GM12878 (cell line): ENCODE data around the gene NOS2. TPM values are rescaled to one million over a fixed set of nuclear protein-coding genes. Genes with fewer than 3 reads are reported as not detected.

Experiments
- ATAC-seq: fragments of 200-7000 bp; cut with Tn5 transposase; 3 replicates; pipeline ENCODE4 v1.9.1; 2020; ENCODE audit warnings: mild to moderate bottlenecking, moderate library complexity
- BruUV-seq: library from RNA; stranded (reverse); fragments of 400-500 nt; replicated peaks from 2 replicates; lab custom pipeline; 2021; lab: Mats Ljungman, UMichigan
- CTCF ChIA-PET: fragments of 300-600 bp; sonication (Branson Sonifier 250); formaldehyde crosslinking; extraction: SDS; loops from one replicate; lab custom pipeline; 2021; ENCODE audit warnings: inconsistent platforms; lab: Yijun Ruan, JAX
- POLR2A ChIA-PET: fragments of 350-600 bp; formaldehyde crosslinking; extraction: SDS; loops from one replicate; lab custom pipeline; 2021; ENCODE audit warnings: inconsistent platforms; lab: Charles Lee
- RAD21 ChIA-PET: fragments of 300-600 bp; sonication (Branson Sonifier 250); formaldehyde crosslinking; loops from one replicate; lab custom pipeline; 2023; ENCODE audit warnings: antibody characterized with exemption; ENCODE audit not compliant: unreplicated experiment; lab: Charles Lee
- SMC1A ChIA-PET: fragments of 300-600 bp; sonication (Branson Sonifier 250); formaldehyde crosslinking; loops from one replicate; lab custom pipeline; 2023; ENCODE audit not compliant: unreplicated experiment, uncharacterized antibody; lab: Charles Lee
- DNase-seq: peaks from one replicate; pipeline ENCODE4 v3.0.0-alpha.2; 2011; ENCODE audit warnings: low read depth, low spot score
- FAIRE-seq: peaks from 3 replicates; lab custom pipeline; 2011; peaks lifted over from hg19 to GRCh38; lab: Jason Lieb, UNC
- H2AFZ ChIP-seq: 2 replicates; pipeline ENCODE4 v1.6.0; 2011; ENCODE audit warnings: low read depth, low read length, control low read depth; ENCODE audit not compliant: control insufficient read depth
- H3K27ac ChIP-seq: 2 replicates; pipeline ENCODE4 v1.5.1; 2011; ENCODE audit warnings: control low read depth; ENCODE audit not compliant: control insufficient read depth, insufficient read depth
- H3K27me3 ChIP-seq, 2 experiments: replicated peaks in 1 of 2; 2 replicates each; pipeline versions ENCODE4 v1.6.0 to v1.6.1; 2011; ENCODE audit warnings: low read length in 1 of 2; ENCODE audit not compliant: control insufficient read depth in 2 of 2, insufficient read depth in 2 of 2
- H3K36me3 ChIP-seq, 2 experiments: 2 replicates each; pipeline ENCODE4 v1.5.1; 2011; ENCODE audit warnings: low read length in 1 of 2; ENCODE audit not compliant: control insufficient read depth in 2 of 2, insufficient read depth in 2 of 2
- H3K4me1 ChIP-seq: 2 replicates; pipeline ENCODE4 v1.6.1; 2011; ENCODE audit warnings: mild to moderate bottlenecking, low read length, moderate library complexity, mixed read lengths; ENCODE audit not compliant: control insufficient read depth, insufficient read depth
- H3K4me2 ChIP-seq: 2 replicates; pipeline ENCODE4 v1.6.0; 2011; ENCODE audit warnings: control low read depth; ENCODE audit not compliant: control insufficient read depth, insufficient read depth
- H3K4me3 ChIP-seq: fragments of 200-600 bp; sonication (generic); 2 replicates; pipeline ENCODE4 v1.5.1; 2016
- H3K79me2 ChIP-seq: 2 replicates; pipeline ENCODE4 v1.6.0; 2011; ENCODE audit warnings: low read length; ENCODE audit not compliant: control insufficient read depth, insufficient read depth
- H3K9ac ChIP-seq: 2 replicates; pipeline ENCODE4 v1.8.0; 2011; ENCODE audit warnings: low read length, control low read depth, mixed read lengths; ENCODE audit not compliant: control insufficient read depth, insufficient read depth
- H3K9me3 ChIP-seq: replicated peaks from 3 replicates; pipeline ENCODE4 v1.5.1; 2011; ENCODE audit warnings: mild to moderate bottlenecking, low read length; ENCODE audit not compliant: control insufficient read depth, insufficient read depth
- H4K20me1 ChIP-seq: 2 replicates; pipeline ENCODE4 v1.6.0; 2011; ENCODE audit not compliant: control insufficient read depth, insufficient read depth
- BCL3 ChIP-seq: IDR thresholded peaks from 2 replicates; pipeline ENCODE4 v1.6.1; 2011; ENCODE audit warnings: borderline replicate concordance, low read depth, mild to moderate bottlenecking, moderate library complexity, low read length; ENCODE audit not compliant: insufficient read depth, poor library complexity, severe bottlenecking
- BHLHE40 ChIP-seq, 2 experiments: fragments of 450-650 bp in 1 of 2; IDR thresholded peaks; 2 replicates each; pipeline ENCODE4 v1.6.1; 2011 to 2017; ENCODE audit warnings: low read depth in 2 of 2, borderline replicate concordance in 1 of 2, improper control_type of control experiment in 1 of 2, low read length in 1 of 2, mild to moderate bottlenecking in 1 of 2
- BRCA1 ChIP-seq: IDR thresholded peaks from 2 replicates; pipeline ENCODE4 v1.6.1; 2011; ENCODE audit warnings: low read depth, low read length, improper control_type of control experiment
- CHD1 ChIP-seq: IDR thresholded peaks from 2 replicates; pipeline ENCODE4 v1.6.1; 2012; ENCODE audit warnings: low read depth, low read length, improper control_type of control experiment
- CREB1 ChIP-seq: IDR thresholded peaks from 2 replicates; pipeline ENCODE4 v1.6.1; 2012; ENCODE audit warnings: low read depth, mild to moderate bottlenecking, inconsistent platforms
- DPF2 ChIP-seq: fragments of 450-650 bp; IDR thresholded peaks from 2 replicates; pipeline ENCODE4 v1.6.1; 2017; ENCODE audit warnings: mild to moderate bottlenecking
- EED ChIP-seq: sonication (generic); IDR thresholded peaks from 2 replicates; pipeline ENCODE4 v1.6.1; 2016; ENCODE audit warnings: antibody characterized with exemption, low read depth
- FOXM1 ChIP-seq: IDR thresholded peaks from 2 replicates; pipeline ENCODE4 v1.6.1; 2012; ENCODE audit warnings: low read depth, mild to moderate bottlenecking, inconsistent platforms, low read length, moderate library complexity
- JUND ChIP-seq: IDR thresholded peaks from 2 replicates; pipeline ENCODE4 v1.6.1; 2012; ENCODE audit warnings: low read depth, mild to moderate bottlenecking, low read length, improper control_type of control experiment, moderate library complexity
- NR2C2 ChIP-seq: IDR thresholded peaks from 2 replicates; pipeline ENCODE4 v1.6.1; 2011; ENCODE audit warnings: borderline replicate concordance, low read depth; ENCODE audit not compliant: control insufficient read depth, insufficient read length
- NRF1 ChIP-seq: conservative IDR thresholded peaks from 2 replicates; pipeline ENCODE4 v1.6.1; 2011; ENCODE audit warnings: mild to moderate bottlenecking, low read depth, low read length, improper control_type of control experiment
- POU2F2 ChIP-seq: IDR thresholded peaks from 3 replicates; pipeline ENCODE4 v1.6.1; 2011; ENCODE audit warnings: low read depth, mild to moderate bottlenecking, low read length, borderline replicate concordance
- RB1 ChIP-seq: fragments of 450-650 bp; formaldehyde crosslinking; IDR thresholded peaks from 2 replicates; pipeline ENCODE4 v1.6.1; 2017; ENCODE audit warnings: mild to moderate bottlenecking, borderline replicate concordance
- RCOR1 ChIP-seq: conservative IDR thresholded peaks from 2 replicates; pipeline ENCODE4 v1.6.1; 2012; ENCODE audit warnings: low read depth, low read length, improper control_type of control experiment
- ZBTB33 ChIP-seq: fragments of 450-650 bp; IDR thresholded peaks from 2 replicates; pipeline ENCODE4 v1.6.1; 2017; ENCODE audit warnings: mild to moderate bottlenecking
- ZNF217 ChIP-seq: fragments of 450-650 bp; IDR thresholded peaks from 2 replicates; pipeline ENCODE4 v1.6.1; 2017; ENCODE audit warnings: antibody characterized with exemption, mild to moderate bottlenecking
- ZNF687 ChIP-seq: fragments of 450-650 bp; IDR thresholded peaks from 2 replicates; pipeline ENCODE4 v1.6.1; 2017; ENCODE audit warnings: mild to moderate bottlenecking, moderate library complexity
- WGBS: methylation state at CpG from one replicate; pipeline ENCODE4 v1.1.6; 2016; ENCODE audit warnings: low lambda C conversion rate; ENCODE audit not compliant: insufficient replicate concordance, insufficient coverage; ENCODE audit errors: missing lambda C conversion rate; 5-methylcytosine and 5-hydroxymethylcytosine counted together
- in situ Hi-C: fragments of 300-500 bp; cut with MboI; formaldehyde crosslinking; loops from 9 replicates; pipeline ENCODE4 v1.14.3; 2018; ENCODE audit warnings: mixed read lengths
- intact Hi-C: fragments of 100-400 bp; cut with micrococcal nuclease; formaldehyde crosslinking; loops from one replicate; pipeline ENCODE4 v1.14.2; 2022; ENCODE audit not compliant: unreplicated experiment
- polyA plus RNA-seq, 11 experiments: library from polyadenylated mRNA; depleted of rRNA in 4 of 11; unstranded in 6 of 11; stranded (reverse) in 5 of 11; fragments of >200 nt; fragmentation: Nextera tagmentation in 4 of 11; fragmentation: Illumina TruSeq in 1 of 11; extraction: Ambion mirVana in 4 of 11; extraction: Trizol in 1 of 11; gene quantifications; 1 replicate in 1 of 11; 2 replicates in 10 of 11; pipeline versions ENCODE4 v1.2.1 to v1.2.3, GENCODE V29; 2011 to 2016; ENCODE audit warnings: inconsistent platforms in 2 of 11, missing spikeins in 2 of 11, low read depth in 1 of 11
- total RNA-seq, 4 experiments: library from RNA; depleted of rRNA in 3 of 4; stranded (reverse); fragments of >200 nt in 3 of 4; fragmentation: Illumina TruSeq in 1 of 4; extraction: Trizol in 1 of 4; gene quantifications; 2 replicates each; pipeline versions ENCODE4 v1.2.1 to v1.2.3, GENCODE V29; 2013 to 2021

NOS2 gene
- total and polyA plus RNA-seq, 10 of the 15 experiments (the other 5 are each of a cell fraction or from before 2014, with no cell fraction given), result 0.01 to 0.05 (median 0.01) TPM; not detected in 7

- Histone ChIP-seq H3K4me1 (peaks cover 54% of the 10 kb centered on the region), H2AFZ (no peak overlapping the region), H3K36me3 (no peaks in the 10 kb centered on the region), H3K27ac (peak overlapping the region; percentile 94), H3K79me2 (no peaks in the 10 kb centered on the region), H4K20me1 (no peaks in the 10 kb centered on the region), H3K4me3 (no peak overlapping the region), H3K9me3 (no peaks in the 10 kb centered on the region; the same call in 1 of the 3 replicates), H3K27me3 (no peaks in the 10 kb centered on the region), H3K4me2 (no peak overlapping the region), H3K9ac (no peak overlapping the region)
- ChIA-PET POLR2A (interaction anchor here (1.1 to 5.0 kb wide), 4 partner anchors 8 to 80 kb away, joined by 3 to 40 read pairs (median 7); no protein-coding TSS in a partner anchor), SMC1A (interaction anchor here (0.6 to 11.7 kb wide), 5 partner anchors 10 to 442 kb away, joined by 3 to 457 read pairs (median 9); partner anchors contain the start of gene LYRM9), RAD21 (interaction anchor here (0.9 to 10.3 kb wide), 4 partner anchors 72 to 446 kb away, joined by 3 to 439 read pairs (median 82); partner anchors contain the start of gene LYRM9), CTCF (interaction anchor here (0.6 to 20.6 kb wide), 8 partner anchors 10 to 176 kb away, joined by 3 to 664 read pairs (median 4); partner anchors contain the start of gene LYRM9)
- BruUV-seq, result no TSS peak
- no peak for DNase-seq
- no peak for ATAC-seq
- no peak for FAIRE-seq
- intact Hi-C loops, result loop anchor here (5.0 kb wide), 2 partner anchors 133 to 233 kb away; partner anchors contain the start of gene NLK
- TF ChIP-seq CREB1, result no peak
- TF ChIP-seq BHLHE40 (IDR thresholded peaks at IDR 0.05; ENCODE audit: borderline replicate concordance in 1 of 2, low read depth in 2 of 2, low read length in 1 of 2), result no peak
- TF ChIP-seq FOXM1, result no peak
- TF ChIP-seq RB1, result no peak
- TF ChIP-seq ZBTB33, result no peak
- no peak for TF ChIP-seq JUND
- TF ChIP-seq BCL3, result no peak
- no peak for TF ChIP-seq NR2C2
- TF ChIP-seq RCOR1, result no peak
- no peak for TF ChIP-seq BRCA1
- no peak for TF ChIP-seq DPF2
- no peak for TF ChIP-seq EED
- TF ChIP-seq ZNF687, result no peak
- no peak for TF ChIP-seq CHD1
- TF ChIP-seq NRF1, result no peak
- no peak for TF ChIP-seq POU2F2
- no peak for TF ChIP-seq ZNF217
- 92% methylated on average over 1 of the region's 1 CpG for WGBS
- in situ Hi-C loops, result loop anchor here (5.0 kb wide), 1 partner anchor 73 kb away; no protein-coding TSS in a partner anchor
Measured at GRCh38 chr17:27809555-27809954, 9.2 kb upstream of the NOS2 start.
